Large intestine (tissue), 3 donors: ENCODE measurements around the gene PSTPIP1. TPM values are rescaled to one million over a fixed set of nuclear protein-coding genes. Genes with fewer than 3 reads are reported as not detected.

ENCODE experiments used
- DNase-seq, 2 donors: peaks; one replicate each; pipeline versions ENCODE4 v3.0.0 to v3.0.0-alpha.2; 2013
- H3K27ac ChIP-seq: one replicate; pipeline ENCODE4 v1.5.1; 2013; ENCODE audit warnings: low read length
- H3K27me3 ChIP-seq: 2 replicates; pipeline ENCODE4 v1.6.1; 2013; ENCODE audit warnings: low read length; ENCODE audit not compliant: control insufficient read depth, insufficient read depth
- H3K36me3 ChIP-seq: 2 replicates; pipeline ENCODE4 v1.6.1; 2013; ENCODE audit warnings: low read length; ENCODE audit not compliant: control insufficient read depth, insufficient read depth
- H3K4me1 ChIP-seq: one replicate; pipeline ENCODE4 v1.6.1; 2013; ENCODE audit warnings: low read length; ENCODE audit not compliant: control insufficient read depth, insufficient read depth
- H3K4me3 ChIP-seq: one replicate; pipeline ENCODE4 v1.5.1; 2013; ENCODE audit warnings: low read length
- H3K9me3 ChIP-seq: one replicate; pipeline ENCODE4 v1.6.1; 2013; ENCODE audit warnings: mild to moderate bottlenecking, low read depth, low read length, moderate library complexity; ENCODE audit not compliant: control insufficient read depth
- WGBS: methylation state at CpG from one replicate; pipeline ENCODE4 v1.1.5; 2013; ENCODE audit warnings: low lambda C conversion rate; ENCODE audit not compliant: insufficient coverage; 5-methylcytosine and 5-hydroxymethylcytosine counted together
- polyA plus RNA-seq: library from polyadenylated mRNA; unstranded; fragments of 120-200 nt; gene quantifications from one replicate; pipeline ENCODE4 v1.2.1, GENCODE V29; 2013

Gene PSTPIP1
- polyA plus RNA-seq, 1 donor, result 3.1 TPM

DNA sequence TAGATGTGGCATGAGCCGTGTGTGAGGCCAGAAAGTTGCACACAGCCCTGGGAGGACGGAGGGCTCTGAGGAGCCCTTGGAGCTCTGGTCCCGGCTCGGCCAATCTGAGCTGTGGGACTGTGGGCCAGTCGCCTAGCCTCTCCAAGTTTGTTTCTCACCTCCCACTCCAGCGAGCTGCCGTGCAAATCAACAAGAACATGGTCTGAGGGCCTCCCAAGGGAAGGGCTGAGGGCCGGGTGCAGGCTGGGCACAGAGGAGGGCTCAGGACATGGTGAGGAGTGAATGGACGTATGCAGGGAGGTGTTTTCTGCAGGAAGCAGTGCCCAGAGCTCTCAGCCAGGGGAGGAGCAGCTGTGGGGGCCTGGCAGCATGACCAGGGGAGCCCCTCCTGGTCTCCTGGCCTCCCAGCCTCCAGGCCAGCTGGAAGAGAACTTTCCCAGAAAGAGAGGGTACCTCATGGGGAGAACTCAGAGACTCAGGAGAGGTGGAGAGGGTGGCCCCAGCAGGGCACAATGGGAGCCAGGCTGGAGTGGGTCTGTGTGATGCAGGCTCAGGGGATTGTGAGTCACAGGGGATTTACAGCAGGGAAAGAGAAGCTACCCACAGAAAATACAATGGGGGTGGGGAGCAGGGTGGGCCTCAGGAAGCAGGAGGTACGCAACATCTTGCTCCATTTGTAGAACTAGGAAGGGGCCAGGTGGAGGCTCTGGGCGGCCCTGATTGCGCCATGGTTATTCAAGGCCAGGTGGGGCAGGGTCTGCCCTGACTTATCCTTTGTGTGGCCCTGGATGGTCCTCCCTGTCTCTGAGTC, 24.8 kb downstream of the PSTPIP1 start:
- H3K4me1 ChIP-seq, result no peaks in the 10 kb centered on the region
- no peak overlapping the region for H3K4me3 ChIP-seq
- no CpG with 5 or more reads among the region's 12 CpGs for WGBS
- DNase-seq, result no peak
- no peaks in the 10 kb centered on the region for H3K9me3 ChIP-seq
- H3K27ac ChIP-seq, result no peak overlapping the region
- no peaks in the 10 kb centered on the region for H3K36me3 ChIP-seq
- no peaks in the 10 kb centered on the region for H3K27me3 ChIP-seq

DNA sequence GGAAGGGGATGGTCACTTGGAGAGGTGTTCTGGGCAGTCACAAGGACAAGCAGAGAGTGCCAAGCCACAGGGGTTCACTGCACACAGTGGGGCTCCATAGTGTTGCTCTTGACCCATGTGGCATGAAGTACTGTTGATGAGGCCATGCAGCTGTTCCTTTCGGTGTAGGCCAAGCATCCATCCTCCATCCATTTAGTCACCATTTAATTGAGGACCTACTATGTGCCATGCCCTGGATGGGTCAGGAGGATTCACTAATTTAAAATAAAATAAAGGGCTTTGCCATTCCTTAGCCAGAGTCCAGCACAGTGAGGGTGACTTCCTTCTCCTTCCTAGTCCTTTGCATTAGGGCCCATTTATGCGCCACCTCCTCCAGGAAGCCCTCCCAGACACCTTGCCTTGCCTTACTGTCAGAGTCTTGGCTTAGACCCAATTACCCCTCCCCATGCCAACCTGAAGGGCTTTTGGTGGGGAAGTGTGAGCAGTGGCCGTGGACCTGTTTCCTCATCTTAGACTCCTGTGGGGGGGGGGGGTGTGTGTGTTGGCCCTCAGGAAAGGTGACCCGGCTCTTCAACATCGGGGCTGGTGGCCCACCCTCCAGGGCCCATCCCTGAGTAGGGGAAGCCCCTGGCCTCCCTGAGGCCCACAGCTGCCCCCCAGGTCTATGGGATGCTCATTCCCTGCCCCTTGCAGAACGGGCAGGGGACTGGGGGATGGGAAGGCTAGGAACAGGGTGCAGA, 25.6 kb downstream of the PSTPIP1 start:
- Histone ChIP-seq H3K4me1 (no peaks in the 10 kb centered on the region), H3K27me3 (no peaks in the 10 kb centered on the region), H3K9me3 (no peaks in the 10 kb centered on the region), H3K4me3 (no peak overlapping the region), H3K36me3 (no peaks in the 10 kb centered on the region), H3K27ac (no peak overlapping the region)
- no peak for DNase-seq
- WGBS, result no CpG with 5 or more reads among the region's 6 CpGs

DNA sequence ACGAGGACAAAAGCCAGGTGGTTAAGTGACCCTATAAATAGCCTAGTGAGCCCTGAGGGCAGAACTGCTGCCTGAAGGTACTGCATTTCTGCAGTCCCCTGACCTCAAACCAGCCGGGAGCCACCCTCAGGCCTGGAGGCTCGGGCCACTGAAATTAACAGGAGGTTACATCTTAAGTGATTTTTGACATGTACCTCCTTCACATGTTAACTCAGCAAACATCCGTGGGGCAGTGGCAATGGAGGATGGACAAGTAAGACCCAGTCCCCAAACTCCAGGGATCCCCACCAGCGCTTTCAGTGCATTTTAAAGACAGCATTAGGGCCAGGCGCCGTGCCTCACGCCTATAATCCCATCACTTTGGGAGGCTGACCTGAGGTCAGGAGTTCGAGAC, 26.2 kb downstream of the PSTPIP1 start:
- no CpG with 5 or more reads among the region's 9 CpGs for WGBS
- no peaks in the 10 kb centered on the region for H3K4me1 ChIP-seq

DNA sequence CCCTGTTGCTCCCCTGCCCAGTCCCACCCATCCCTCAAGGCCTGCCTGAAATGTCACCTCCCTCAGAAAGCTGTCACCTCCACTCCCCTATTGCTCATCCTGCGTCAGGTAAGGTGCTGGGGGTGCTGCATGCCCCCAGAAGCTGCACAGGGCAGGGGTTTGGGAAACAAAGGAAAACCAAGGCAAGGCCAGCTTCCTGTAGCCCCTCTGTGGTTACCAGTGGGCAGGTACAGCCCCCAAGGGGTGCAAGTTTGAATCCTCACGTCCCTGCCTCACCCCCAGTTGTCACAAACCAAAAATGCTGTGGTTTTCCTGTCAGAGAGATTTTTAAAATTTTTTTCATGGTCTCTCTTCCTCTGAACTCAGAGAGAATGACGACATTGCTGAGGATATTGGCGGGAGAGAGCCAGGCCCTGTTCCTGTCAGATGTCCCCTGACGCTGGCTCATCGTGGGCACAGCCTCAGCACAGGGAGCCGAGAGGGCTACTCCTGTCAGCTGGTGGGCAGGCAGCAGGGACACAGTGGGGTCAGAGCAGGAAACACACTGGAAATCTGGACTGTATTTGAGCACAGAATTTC, 27.0 kb downstream of the PSTPIP1 start:
- H3K27me3 ChIP-seq, result no peaks in the 10 kb centered on the region
- no peak for DNase-seq
- no CpG with 5 or more reads among the region's 7 CpGs for WGBS
- no peaks in the 10 kb centered on the region for H3K9me3 ChIP-seq
- no peak overlapping the region for H3K4me3 ChIP-seq
- no peaks in the 10 kb centered on the region for H3K36me3 ChIP-seq
- H3K27ac ChIP-seq, result no peak overlapping the region
- H3K4me1 ChIP-seq, result no peaks in the 10 kb centered on the region

More for the DNA sequence above, 26.2 kb downstream of the PSTPIP1 start:
- no peak overlapping the region for H3K4me3 ChIP-seq
- H3K36me3 ChIP-seq, result no peaks in the 10 kb centered on the region
- no peaks in the 10 kb centered on the region for H3K27me3 ChIP-seq
- H3K27ac ChIP-seq, result no peak overlapping the region
- DNase-seq, result no peak
- H3K9me3 ChIP-seq, result no peaks in the 10 kb centered on the region

DNA sequence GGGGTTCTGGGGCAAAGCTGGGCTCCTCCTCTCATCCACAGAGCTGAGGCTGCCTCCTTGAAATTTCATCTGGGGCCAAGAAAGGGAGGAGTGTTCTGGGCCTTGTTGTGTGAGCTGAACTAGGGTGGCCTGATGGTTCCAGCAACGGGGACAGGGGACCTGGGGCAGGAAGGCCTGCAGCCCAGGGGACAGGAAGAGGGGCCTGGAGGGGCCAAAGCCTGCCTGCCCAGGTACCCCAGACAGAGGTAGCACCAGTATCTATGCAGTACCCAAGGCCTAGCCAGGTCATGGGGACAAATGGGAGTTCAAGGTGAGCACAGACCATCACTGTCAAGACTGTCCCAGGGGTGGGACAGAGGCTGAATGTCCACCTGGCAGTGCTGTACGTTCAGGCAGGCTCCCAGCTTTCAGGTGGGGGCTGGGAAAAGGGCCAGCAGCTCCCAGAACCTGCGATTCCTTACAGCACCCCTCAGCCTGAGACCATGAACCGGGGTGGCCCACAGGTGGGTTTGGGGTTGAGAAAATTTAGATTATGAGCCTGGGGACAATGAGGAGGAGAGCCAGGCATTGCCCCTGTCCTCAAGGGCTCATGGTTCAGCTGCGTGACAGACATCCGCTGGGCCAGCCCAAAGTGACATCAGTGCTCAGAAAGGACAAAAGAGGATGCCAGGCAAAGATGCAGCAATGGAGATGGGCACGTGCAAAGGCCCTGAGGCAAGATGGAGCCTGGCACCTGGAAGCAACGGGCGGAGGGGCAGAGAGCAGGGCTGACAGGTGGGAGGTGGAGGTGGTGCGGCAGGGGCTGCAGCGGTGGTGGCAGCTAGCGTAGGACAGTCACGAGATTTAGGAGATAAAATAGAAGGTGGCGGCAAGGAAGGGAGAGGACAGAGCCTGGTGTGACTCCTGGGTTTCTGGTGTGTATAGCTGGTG, 28.0 kb downstream of the PSTPIP1 start:
- 100% methylated on average over 2 of the region's 14 CpGs for WGBS
- no peaks in the 10 kb centered on the region for H3K9me3 ChIP-seq
- H3K27ac ChIP-seq, result no peak overlapping the region
- H3K4me1 ChIP-seq, result no peaks in the 10 kb centered on the region
- no peak for DNase-seq
- no peaks in the 10 kb centered on the region for H3K36me3 ChIP-seq
- H3K27me3 ChIP-seq, result peaks cover 1% of the 10 kb centered on the region
- no peak overlapping the region for H3K4me3 ChIP-seq

DNA sequence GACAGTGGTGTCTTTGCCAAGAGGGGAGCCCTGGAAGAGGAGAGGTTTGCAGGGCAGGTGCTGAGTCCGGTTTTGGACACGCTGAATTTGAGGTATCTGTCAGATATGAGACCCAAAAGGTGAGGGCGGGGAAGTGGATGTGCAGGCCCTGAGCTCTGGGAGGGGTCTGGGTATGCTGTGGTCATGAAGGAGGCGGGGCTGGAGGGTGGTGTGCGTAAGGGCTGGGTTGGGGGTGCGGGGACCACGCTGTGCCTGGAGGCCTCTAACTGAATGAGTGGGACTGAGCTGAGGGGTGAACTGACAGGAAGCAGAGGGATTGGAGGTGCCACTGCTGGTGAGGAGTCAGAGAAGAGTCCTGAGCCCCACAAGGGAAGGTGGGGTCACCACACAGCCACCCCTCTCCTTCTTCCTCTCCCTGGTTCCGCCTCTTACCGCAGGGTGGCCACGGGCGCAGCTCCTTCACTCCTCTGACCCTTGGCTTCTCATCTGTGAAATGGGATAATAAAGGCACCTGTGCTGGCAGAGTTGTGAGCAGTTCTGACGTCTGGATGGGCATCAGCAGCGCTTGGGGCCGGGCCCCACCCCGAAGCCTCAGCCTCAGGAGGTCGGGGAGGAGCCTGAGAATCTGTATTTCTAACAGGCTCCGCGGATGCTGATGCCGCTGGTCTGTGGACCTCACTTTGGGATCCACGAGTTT, 28.8 kb downstream of the PSTPIP1 start:
- no peak overlapping the region for H3K4me3 ChIP-seq
- peaks cover 4% of the 10 kb centered on the region for H3K4me1 ChIP-seq
- no peaks in the 10 kb centered on the region for H3K36me3 ChIP-seq
- H3K9me3 ChIP-seq, result no peaks in the 10 kb centered on the region
- no peak for DNase-seq
- peaks cover 3% of the 10 kb centered on the region for H3K27me3 ChIP-seq
- no peak overlapping the region for H3K27ac ChIP-seq
- WGBS, result no CpG with 5 or more reads among the region's 20 CpGs

DNA sequence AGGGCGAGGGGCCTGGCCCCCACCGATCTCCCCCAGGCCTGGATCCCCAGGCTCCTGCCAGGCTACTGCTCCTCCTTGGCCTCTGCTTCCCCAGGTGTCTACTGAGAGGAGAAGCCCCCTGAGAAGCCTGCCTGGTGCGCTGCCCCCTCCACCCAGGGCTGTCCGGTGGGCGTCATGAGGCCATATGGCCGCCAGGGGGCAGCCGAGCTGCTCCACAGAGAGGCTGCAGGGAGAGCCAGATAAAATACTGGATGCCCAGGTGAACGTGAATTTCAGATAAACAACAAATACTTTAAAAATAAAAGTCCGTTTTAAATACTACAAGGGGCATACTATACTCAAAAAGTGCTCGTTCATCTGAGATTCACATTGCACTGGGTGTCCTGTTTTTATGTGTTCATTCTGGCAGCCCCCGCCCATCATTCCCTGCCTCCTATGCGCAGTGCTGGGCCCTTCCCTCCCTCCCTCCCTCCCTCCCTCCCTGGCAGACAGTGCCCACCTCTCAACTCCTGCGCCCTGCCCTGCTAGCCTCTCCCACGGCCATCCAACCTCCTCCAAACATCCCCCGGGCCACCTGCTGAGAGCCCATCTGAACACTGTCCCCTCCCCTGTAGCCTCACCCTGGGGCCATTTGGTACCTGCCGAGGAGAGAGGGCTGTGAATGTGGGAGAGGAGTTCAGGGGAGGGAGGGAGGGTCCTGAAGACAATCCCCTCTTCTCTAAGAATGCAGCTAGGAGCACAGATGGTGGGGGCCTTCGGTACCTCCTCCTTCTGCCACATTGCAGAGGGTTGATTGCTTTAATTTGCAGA, 29.6 kb downstream of the PSTPIP1 start:
- Histone ChIP-seq H3K4me3 (no peak overlapping the region), H3K27ac (no peak overlapping the region), H3K27me3 (peaks cover 9% of the 10 kb centered on the region), H3K4me1 (peaks cover 10% of the 10 kb centered on the region), H3K9me3 (no peaks in the 10 kb centered on the region), H3K36me3 (no peaks in the 10 kb centered on the region)
- DNase-seq, result no peak
- no CpG with 5 or more reads among the region's 17 CpGs for WGBS

DNA sequence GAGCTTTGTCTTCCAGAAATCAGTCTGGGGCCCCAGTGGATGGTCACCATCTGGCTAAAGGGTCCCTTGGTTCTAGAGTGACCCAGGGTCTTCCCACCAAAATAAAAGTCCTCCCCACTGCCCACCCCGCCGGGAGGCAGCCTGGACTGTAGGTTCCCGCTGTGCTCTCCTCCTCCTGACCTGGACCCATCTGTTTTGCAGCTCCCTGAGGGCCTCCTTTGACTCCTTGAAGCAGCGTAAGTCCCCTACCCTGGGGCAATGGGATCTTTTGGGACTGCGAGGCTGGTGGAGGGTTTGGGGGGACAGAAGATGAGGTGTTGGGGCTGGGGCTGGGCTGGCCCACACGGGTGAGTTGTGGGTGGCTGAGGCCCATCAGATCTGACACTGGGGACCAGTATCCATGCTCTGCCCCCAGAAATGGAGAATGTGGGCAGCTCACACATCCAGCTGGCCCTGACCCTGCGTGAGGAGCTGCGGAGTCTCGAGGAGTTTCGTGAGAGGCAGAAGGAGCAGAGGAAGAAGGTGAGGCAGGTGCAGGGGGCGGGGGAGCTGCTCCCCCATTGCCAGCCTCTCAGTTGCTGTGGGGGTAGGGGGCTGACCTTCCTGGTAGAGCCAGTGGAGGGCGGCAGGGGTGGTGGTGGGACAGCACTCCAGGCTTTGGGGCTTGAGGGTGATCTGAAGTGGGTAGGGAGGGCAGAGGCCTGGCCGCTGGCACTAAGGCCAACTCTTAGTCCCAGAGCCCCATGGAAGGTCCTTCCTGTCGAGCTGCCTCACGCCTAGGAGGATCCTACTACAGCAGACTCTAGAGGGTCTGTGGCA, 30.4 kb downstream of the PSTPIP1 start:
- no peaks in the 10 kb centered on the region for H3K36me3 ChIP-seq
- H3K27me3 ChIP-seq, result peaks cover 14% of the 10 kb centered on the region
- no peaks in the 10 kb centered on the region for H3K9me3 ChIP-seq
- H3K27ac ChIP-seq, result no peak overlapping the region
- no peak overlapping the region for H3K4me3 ChIP-seq
- peaks cover 17% of the 10 kb centered on the region for H3K4me1 ChIP-seq
- no peak for DNase-seq
- WGBS, result 100% methylated on average over 1 of the region's 15 CpGs
